Left hindlimb (tissue), 1 donor: Measurements from ENCODE around the gene VTCN1.

ENCODE experiments used
- DNase-seq: peaks from one replicate; pipeline ENCODE4 v3.0.0-alpha.2; 2018

The VTCN1 gene

GRCh38 chr1:117093870-117094621 lies 116.7 kb downstream of the VTCN1 start:
- no peak for DNase-seq
